ENCODE results near the gene RASA2. TPM values are rescaled to one million over a fixed set of nuclear protein-coding genes. Genes with fewer than 3 reads are reported as not detected.
A peak's percentile ranks its signal among the peaks of the same experiment; 100 is the strongest.

RASA2 gene
- total and polyA plus RNA-seq, 2 of the 4 experiments (the other 2 are of a cell fraction): 6.1 to 14.0 TPM

- WGBS, 2 experiments (ENCODE audit: extremely low coverage in 2 of 2, insufficient read length in 1 of 2): no CpG with 5 or more reads among the region's 4 CpGs
- peak overlapping the region; percentile 27; the same call in 1 of the 2 replicates for H4K5ac ChIP-seq (ENCODE audit: low read depth, low read length)
- H2AK5ac ChIP-seq (ENCODE audit: low read depth, low read length): peak overlapping the region; percentile 15; the same call in 1 of the 2 replicates
- DNase-seq: peak; percentile 72
- peak overlapping the region; percentile 67 for H2BK5ac ChIP-seq (ENCODE audit: low read depth, low read length, poor library complexity, severe bottlenecking)
- H3K36me3 ChIP-seq (ENCODE audit: control insufficient read depth, insufficient read depth, low read length): no peaks in the 10 kb centered on the region
- H3K56ac ChIP-seq (ENCODE audit: extremely low read depth, insufficient read depth, low read length): peak overlapping the region; percentile 20; the same call in 1 of the 2 replicates
- H3K27ac ChIP-seq (ENCODE audit: insufficient read depth, low read length): peak overlapping the region; percentile 43
- H3K4me2 ChIP-seq (ENCODE audit: low read depth, low read length): peak overlapping the region; percentile 75
- peaks cover 30% of the 10 kb centered on the region for H4K20me1 ChIP-seq (ENCODE audit: insufficient read depth, low read length)
- peak overlapping the region; percentile 25; the same call in 1 of the 3 replicates for H2BK15ac ChIP-seq (ENCODE audit: low read depth, low read length)
- peak overlapping the region; percentile 16; the same call in 1 of the 2 replicates for H3K23ac ChIP-seq (ENCODE audit: low read depth, low read length)
- POLR2A ChIA-PET (ENCODE audit: unreplicated experiment): no interaction called here
- H2BK20ac ChIP-seq (ENCODE audit: low read depth, low read length): no peak overlapping the region
- H3K4ac ChIP-seq (ENCODE audit: low read depth, low read length): peak overlapping the region; percentile 79
- H2AFZ ChIP-seq (replicated peaks; ENCODE audit: low read length, poor library complexity): peak overlapping the region; percentile 95
- H4K8ac ChIP-seq (ENCODE audit: low read depth in 2 of 2, low read length in 2 of 2): peak overlapping the region; percentile 52 to 58
- CTCF ChIA-PET: no interaction called here
- no peaks in the 10 kb centered on the region for H3K9me3 ChIP-seq (ENCODE audit: control insufficient read depth, insufficient read depth, low read length)
- peak overlapping the region; percentile 87 for H2AK9ac ChIP-seq (replicated peaks; ENCODE audit: low read depth, low read length, poor library complexity)
- peak; percentile 2 for ATAC-seq (ENCODE audit: low read depth)
- peak overlapping the region; percentile 25 for H3K9ac ChIP-seq (ENCODE audit: low read depth, low read length)
- no TSS peak for BruUV-seq (replicated peaks)
- no peaks in the 10 kb centered on the region for H3K27me3 ChIP-seq (ENCODE audit: control insufficient read depth, insufficient read depth, low read length)
- peaks cover 3% of the 10 kb centered on the region for H3K4me1 ChIP-seq (ENCODE audit: control insufficient read depth, insufficient read depth, low read length)
- H3K9me1 ChIP-seq (ENCODE audit: insufficient read depth, low read length): peaks cover 2% of the 10 kb centered on the region
- no peak overlapping the region for H3K18ac ChIP-seq (ENCODE audit: low read depth, low read length)
- H3K14ac ChIP-seq (replicated peaks; ENCODE audit: low read depth, low read length): peak overlapping the region; percentile 64; the same call in 1 of the 2 replicates
- TF ChIP-seq POLR2A (IDR thresholded peaks at IDR 0.05; ENCODE audit: low read depth, low read length) (no peak), FOS (IDR thresholded peaks at IDR 0.05; ENCODE audit: low read depth, low read length) (no peak)
- intact Hi-C loops (cut with micrococcal nuclease): loop anchor here (5.0 kb wide), 1 partner anchor 46 kb away; no protein-coding TSS in a partner anchor
- H3K79me1 ChIP-seq (ENCODE audit: low read depth in 1 of 2, low read length in 2 of 2): peaks cover 5 to 35% of the 10 kb centered on the region in 2 experiments; a peak in 3 of 4 replicates
- peak overlapping the region; percentile 65 for H2BK120ac ChIP-seq (ENCODE audit: low read depth, low read length)
- peak overlapping the region; percentile 82 for H4K91ac ChIP-seq (ENCODE audit: insufficient read depth, low read depth, low read length)
- dilution Hi-C loops (cut with HindIII; ENCODE audit: low sequenced_read_pairs, unreplicated experiment): no loop called here
- H3K4me3 ChIP-seq (ENCODE audit: insufficient read depth, low read depth, low read length): peak overlapping the region; percentile 36
- in situ Hi-C loops (cut with MboI; ENCODE audit: low sequenced_read_pairs): no loop called here
These were observed 406 bp upstream of the RASA2 start for GRCh38 chr3:141486496-141486745.
